Measurements from ENCODE around the gene CCDC33.

- TF ChIP-seq RCOR1 (IDR thresholded peaks at IDR 0.05; ENCODE audit: low read length): no peak
- TF ChIP-seq CTCF (IDR thresholded peaks at IDR 0.05): peak; percentile 67
- TF ChIP-seq USF2 (IDR thresholded peaks at IDR 0.05; ENCODE audit: borderline replicate concordance, low read depth, low read length): no peak
- TF ChIP-seq SIN3A (IDR thresholded peaks at IDR 0.05; ENCODE audit: borderline replicate concordance, low read depth, low read length): no peak
- no peak for TF ChIP-seq TEAD4 (IDR thresholded peaks at IDR 0.05; ENCODE audit: borderline replicate concordance, insufficient read depth)
- TF ChIP-seq EZH2phosphoT487 (IDR thresholded peaks at IDR 0.05; ENCODE audit: borderline replicate concordance, low read depth): no peak
- TF ChIP-seq GATA2 (CRISPR knock-in tag; IDR thresholded peaks at IDR 0.05): no peak
- TF ChIP-seq MXI1 (IDR thresholded peaks at IDR 0.05; ENCODE audit: low read depth, low read length): no peak
- TF ChIP-seq YY1 (IDR thresholded peaks at IDR 0.05; ENCODE audit: low read depth): no peak
- no peak for TF ChIP-seq PBX3 (IDR thresholded peaks at IDR 0.05)
- TF ChIP-seq JUND (IDR thresholded peaks at IDR 0.05): no peak
- no peak for TF ChIP-seq EP300 (IDR thresholded peaks at IDR 0.05; ENCODE audit: borderline replicate concordance in 1 of 2, low read depth in 1 of 2, low read length in 1 of 2)
These were observed 84.5 kb downstream of the CCDC33 start for GRCh38 chr15:74320352-74321247.
